Activated naive CD4-positive, alpha-beta T cell treated with Interleukin-2 at 50 U/mL for 16 hours (primary cell): ENCODE measurements around the gene ZFP2.
A peak's percentile ranks its signal among the peaks of the same experiment; 100 is the strongest.
"Not testable (repeated sequence)": the region's sequence is repeated elsewhere in the genome, so short reads cannot be mapped to it uniquely, and the experiment has no call there.

Source experiments
- DNase-seq: peaks from one replicate; pipeline ENCODE4 v3.0.0-alpha.2; 2020

The ZFP2 gene

GRCh38 chr5:178895615-178896571 lies at the start of gene ZFP2:
Gene ZFP2 (plus strand): TSS chr5:178895913. CDS start chr5:178931314, 35,401 bp downstream.
- peak; percentile 22 for DNase-seq

GRCh38 chr5:178849316-178849715 lies 46.4 kb upstream of the ZFP2 start:
- no peak for DNase-seq

GRCh38 chr5:178851951-178852350 lies 43.8 kb upstream of the ZFP2 start:
- no peak for DNase-seq

GRCh38 chr5:178854284-178854683 lies 41.4 kb upstream of the ZFP2 start:
- DNase-seq = no peak

GRCh38 chr5:178859625-178860521 lies 35.8 kb upstream of the ZFP2 start, which contains the start of gene ZNF354B:
Gene ZNF354B (plus strand): TSS chr5:178859953. CDS start chr5:178861048, 1,095 bp downstream.
- DNase-seq = peak; percentile 85

- not testable (repeated sequence) for DNase-seq
Observed at GRCh38 chr5:178860615-178861014, 35.1 kb upstream of the ZFP2 start.

GRCh38 chr5:178861627-178862026 lies 34.1 kb upstream of the ZFP2 start:
- no peak for DNase-seq

- no peak for DNase-seq
Observed at GRCh38 chr5:178866946-178867345, 28.8 kb upstream of the ZFP2 start.

GRCh38 chr5:178869577-178869976 lies 26.1 kb upstream of the ZFP2 start:
- DNase-seq = no peak

- DNase-seq = no peak
Observed at GRCh38 chr5:178870411-178870810, 25.3 kb upstream of the ZFP2 start.

GRCh38 chr5:178872302-178872701 lies 23.4 kb upstream of the ZFP2 start:
- no peak for DNase-seq

GRCh38 chr5:178883115-178883694 lies 12.5 kb upstream of the ZFP2 start:
- not testable (repeated sequence) for DNase-seq

GRCh38 chr5:178883815-178884430 lies 11.8 kb upstream of the ZFP2 start:
- no peak for DNase-seq

GRCh38 chr5:178899289-178899688 lies 3.6 kb downstream of the ZFP2 start:
- no peak for DNase-seq

- no peak for DNase-seq
Observed at GRCh38 chr5:178902849-178903248, 7.1 kb downstream of the ZFP2 start.

GRCh38 chr5:178931846-178932760 lies 36.4 kb downstream of the ZFP2 start:
- DNase-seq = no peak

- DNase-seq = no peak
Observed at GRCh38 chr5:178940569-178941360, 45.1 kb downstream of the ZFP2 start, which contains the start of gene ZNF454. Gene ZNF454 (plus strand): TSS chr5:178941198. CDS start chr5:178942792, 1,594 bp downstream.

- no peak for DNase-seq
Observed at GRCh38 chr5:178941361-178941760, 45.6 kb downstream of the ZFP2 start.

- DNase-seq = no peak
Observed at GRCh38 chr5:178965465-178966055, 69.8 kb downstream of the ZFP2 start.

GRCh38 chr5:178981381-178981780 lies 85.7 kb downstream of the ZFP2 start:
- no peak for DNase-seq
